ENCODE results near the gene FASTKD3.

DNA sequence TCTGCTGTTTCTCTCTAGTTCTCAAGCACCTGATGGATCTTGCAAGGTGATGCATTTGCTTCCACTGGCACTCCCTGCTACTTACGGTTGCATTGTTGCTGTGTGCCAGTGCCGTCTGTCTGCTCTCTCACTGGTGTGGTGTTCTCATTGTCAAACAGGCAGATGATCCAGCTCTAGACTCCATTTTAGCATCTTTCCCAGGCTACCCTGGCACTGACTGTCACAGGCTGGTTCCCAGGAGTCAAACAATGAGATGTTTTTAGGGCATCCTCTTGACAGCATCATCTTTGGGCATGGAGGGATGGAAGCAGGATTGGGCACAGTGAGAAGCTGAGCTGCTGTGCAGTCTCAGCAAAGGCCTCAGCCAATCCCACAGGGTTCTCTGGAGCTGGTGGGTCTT lies 13.0 kb upstream of the FASTKD3 start:
- TF ChIP-seq CHD2 (IDR thresholded peaks at IDR 0.05; ENCODE audit: borderline replicate concordance, low read depth, low read length), result no peak
- TF ChIP-seq NRF1 (conservative IDR thresholded peaks at IDR 0.05; ENCODE audit: low read depth, low read length), result no peak
- no peak for TF ChIP-seq ZSCAN29 (IDR thresholded peaks at IDR 0.05)
- no peak for TF ChIP-seq CEBPZ (IDR thresholded peaks at IDR 0.05; ENCODE audit: low read depth, low read length)
- TF ChIP-seq GABPA (IDR thresholded peaks at IDR 0.05; ENCODE audit: low read depth), result no peak
